SU-DHL-6 (cell line): ENCODE data around the gene VPS11.

Experiments used
- EZH2phosphoT487 ChIP-seq: fragments of 200-600 bp; sonication (generic), shearing (Covaris generic); conservative IDR thresholded peaks from 2 replicates; pipeline ENCODE4 v1.6.1; 2018; ENCODE audit warnings: mild to moderate bottlenecking, antibody characterized with exemption, low read length, moderate library complexity, mixed read lengths
- TF ChIP-seq, protein P1 (sequence below): fragments of 200-600 bp; sonication (generic); IDR thresholded peaks from one replicate; pipeline ENCODE4 v1.5.1; 2017; ENCODE audit warnings: antibody characterized with exemption, mild to moderate bottlenecking, low read length, moderate library complexity; ENCODE audit not compliant: insufficient read depth, poor library complexity, severe bottlenecking

DNA sequence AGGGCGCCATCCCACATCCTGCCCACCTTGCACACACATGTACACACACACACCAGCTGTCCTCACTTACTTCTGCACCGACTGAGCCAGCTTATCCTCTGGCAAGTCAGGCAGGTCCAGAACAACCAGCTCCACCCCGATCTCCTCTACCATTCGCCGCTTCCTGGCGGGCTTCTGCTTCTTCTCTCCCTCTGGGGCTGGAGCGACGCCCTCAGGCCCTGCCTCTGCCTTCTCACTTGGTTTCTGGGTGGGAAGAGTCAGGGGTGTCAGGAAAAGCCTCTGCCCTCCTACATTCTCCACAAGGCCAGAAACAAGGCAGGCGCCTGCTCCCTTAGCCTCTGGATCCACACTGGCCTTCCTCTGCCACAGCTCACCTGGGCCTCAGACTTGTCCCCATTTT, 19.0 kb upstream of the VPS11 start:
- TF ChIP-seq, protein P1, sequence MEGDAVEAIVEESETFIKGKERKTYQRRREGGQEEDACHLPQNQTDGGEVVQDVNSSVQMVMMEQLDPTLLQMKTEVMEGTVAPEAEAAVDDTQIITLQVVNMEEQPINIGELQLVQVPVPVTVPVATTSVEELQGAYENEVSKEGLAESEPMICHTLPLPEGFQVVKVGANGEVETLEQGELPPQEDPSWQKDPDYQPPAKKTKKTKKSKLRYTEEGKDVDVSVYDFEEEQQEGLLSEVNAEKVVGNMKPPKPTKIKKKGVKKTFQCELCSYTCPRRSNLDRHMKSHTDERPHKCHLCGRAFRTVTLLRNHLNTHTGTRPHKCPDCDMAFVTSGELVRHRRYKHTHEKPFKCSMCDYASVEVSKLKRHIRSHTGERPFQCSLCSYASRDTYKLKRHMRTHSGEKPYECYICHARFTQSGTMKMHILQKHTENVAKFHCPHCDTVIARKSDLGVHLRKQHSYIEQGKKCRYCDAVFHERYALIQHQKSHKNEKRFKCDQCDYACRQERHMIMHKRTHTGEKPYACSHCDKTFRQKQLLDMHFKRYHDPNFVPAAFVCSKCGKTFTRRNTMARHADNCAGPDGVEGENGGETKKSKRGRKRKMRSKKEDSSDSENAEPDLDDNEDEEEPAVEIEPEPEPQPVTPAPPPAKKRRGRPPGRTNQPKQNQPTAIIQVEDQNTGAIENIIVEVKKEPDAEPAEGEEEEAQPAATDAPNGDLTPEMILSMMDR, result no peak
- no peak for TF ChIP-seq EZH2phosphoT487
